ENCODE data around the gene LMF1. TPM values are rescaled to one million over a fixed set of nuclear protein-coding genes. Genes with fewer than 3 reads are reported as not detected.

LMF1 gene
- total RNA-seq, 2 experiments from 2014 or later, result 17.0 to 31.4 TPM

DNA sequence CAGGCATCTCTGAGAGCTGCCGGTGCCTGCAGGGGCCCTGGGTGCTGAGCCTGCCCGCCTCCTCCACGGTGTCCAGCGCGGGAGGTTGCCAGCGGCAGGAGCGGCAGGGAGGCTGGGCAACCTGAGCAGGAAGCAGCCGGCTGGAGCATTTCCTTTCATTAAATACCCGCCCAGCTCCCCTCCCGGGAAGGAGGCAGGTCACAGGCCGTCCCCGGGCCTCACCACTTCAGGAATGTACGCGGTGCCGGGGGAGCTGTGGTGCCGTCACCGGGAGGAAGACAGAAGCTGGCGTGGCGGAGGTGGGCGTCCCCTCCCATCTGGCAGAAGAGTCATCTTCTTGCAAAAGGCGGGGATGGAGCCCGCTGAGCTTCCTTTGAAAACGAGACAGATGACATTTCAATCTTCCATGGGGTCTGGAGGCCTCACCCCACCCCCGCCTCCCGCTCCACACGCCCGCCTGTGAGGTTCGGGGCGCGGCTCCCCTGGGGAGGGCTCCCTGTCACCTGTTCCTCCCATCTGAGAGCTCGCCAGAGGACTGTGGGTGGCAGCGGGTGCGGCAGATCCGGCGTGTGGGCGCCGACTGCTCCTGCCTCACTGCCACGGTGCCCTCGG, 26.8 kb upstream of the LMF1 start:
- H3K27ac ChIP-seq (ENCODE audit: low read depth, low read length, poor library complexity, severe bottlenecking), result no peak overlapping the region
- CTCF ChIA-PET (ENCODE audit: unreplicated experiment), result no interaction called here

GRCh38 chr16:996681-997080, 25.9 kb upstream of the LMF1 start:
- no peaks in the 10 kb centered on the region for H3K4me1 ChIP-seq (ENCODE audit: insufficient read depth, low read length, poor library complexity, severe bottlenecking)
- no peaks in the 10 kb centered on the region for H3K36me3 ChIP-seq (ENCODE audit: insufficient read depth, low read length)
- H3K4me2 ChIP-seq (ENCODE audit: low read length), result no peak overlapping the region
- no TSS peak for BruUV-seq (replicated peaks)
- no peak overlapping the region for H3K27ac ChIP-seq (ENCODE audit: low read depth, low read length, poor library complexity, severe bottlenecking)
- no peaks in the 10 kb centered on the region for H3K9me2 ChIP-seq (ENCODE audit: insufficient read depth, low read length)
- ChIA-PET CTCF (ENCODE audit: unreplicated experiment) (interaction anchor here (1.1 kb wide), 1 partner anchor 11 kb away, joined by 3 read pairs; no protein-coding TSS in a partner anchor), POLR2A (no interaction called here)
- TF ChIP-seq EZH2phosphoT487 (IDR thresholded peaks at IDR 0.05; ENCODE audit: borderline replicate concordance, low read depth, low read length) (no peak), CTCF (conservative IDR thresholded peaks at IDR 0.05; ENCODE audit: low read length) (no peak)
- no peaks in the 10 kb centered on the region for H4K20me1 ChIP-seq (ENCODE audit: insufficient read depth, low read length)
- no peak for DNase-seq (ENCODE audit: low spot score)
- no peaks in the 10 kb centered on the region for H3K79me2 ChIP-seq (ENCODE audit: insufficient read depth, low read depth, low read length)
- intact Hi-C loops (cut with micrococcal nuclease; ENCODE audit: unreplicated experiment), result no loop called here
- no peak overlapping the region for H3K4me3 ChIP-seq (ENCODE audit: low read depth, low read length, poor library complexity, severe bottlenecking)
- H3K9me3 ChIP-seq (ENCODE audit: low read length), result no peaks in the 10 kb centered on the region
- H2AFZ ChIP-seq (ENCODE audit: low read length), result no peak overlapping the region

More for the DNA sequence above, 26.8 kb upstream of the LMF1 start:
- POLR2A ChIA-PET, result no interaction called here
- Histone ChIP-seq H3K9me2 (ENCODE audit: insufficient read depth, low read length) (no peaks in the 10 kb centered on the region), H3K36me3 (ENCODE audit: insufficient read depth, low read length) (no peaks in the 10 kb centered on the region), H4K20me1 (ENCODE audit: insufficient read depth, low read length) (no peaks in the 10 kb centered on the region), H3K4me3 (ENCODE audit: low read depth, low read length, poor library complexity, severe bottlenecking) (no peak overlapping the region), H3K4me1 (ENCODE audit: insufficient read depth, low read length, poor library complexity, severe bottlenecking) (no peaks in the 10 kb centered on the region), H3K79me2 (ENCODE audit: insufficient read depth, low read depth, low read length) (no peaks in the 10 kb centered on the region), H3K4me2 (ENCODE audit: low read length) (no peak overlapping the region), H2AFZ (ENCODE audit: low read length) (no peak overlapping the region), H3K9me3 (ENCODE audit: low read length) (no peaks in the 10 kb centered on the region)
- intact Hi-C loops (cut with micrococcal nuclease; ENCODE audit: unreplicated experiment), result no loop called here
- no peak for DNase-seq (ENCODE audit: low spot score)
- TF ChIP-seq EZH2phosphoT487 (IDR thresholded peaks at IDR 0.05; ENCODE audit: borderline replicate concordance, low read depth, low read length), result no peak
- no peak for TF ChIP-seq CTCF (conservative IDR thresholded peaks at IDR 0.05; ENCODE audit: low read length)
- BruUV-seq (replicated peaks), result no TSS peak

DNA sequence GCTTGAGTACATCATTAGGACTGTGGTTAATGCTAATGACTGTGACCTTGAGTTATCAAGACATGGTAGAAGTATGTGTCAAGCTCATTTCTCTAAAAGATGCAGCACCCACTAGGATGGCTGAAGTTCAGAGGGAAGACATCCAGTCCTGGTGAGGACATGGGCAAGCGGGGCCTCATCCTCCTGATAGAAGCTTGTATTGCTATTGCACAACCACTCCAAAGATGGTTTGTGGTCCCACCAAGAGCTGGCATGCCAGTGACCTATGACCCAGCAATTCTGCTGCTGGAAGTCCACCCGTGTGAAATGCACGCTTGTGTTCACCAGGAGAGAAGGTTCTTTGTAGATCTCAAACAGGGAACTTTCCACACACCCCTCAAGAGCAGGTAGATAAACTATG, 25.0 kb upstream of the LMF1 start:
- no TSS peak for BruUV-seq (replicated peaks)
- H3K4me2 ChIP-seq (ENCODE audit: low read length), result no peak overlapping the region
- no peaks in the 10 kb centered on the region for H3K9me3 ChIP-seq (ENCODE audit: low read length)
- H3K79me2 ChIP-seq (ENCODE audit: insufficient read depth, low read depth, low read length), result no peaks in the 10 kb centered on the region
- no peaks in the 10 kb centered on the region for H4K20me1 ChIP-seq (ENCODE audit: insufficient read depth, low read length)
- DNase-seq (ENCODE audit: low spot score), result no peak
- no peaks in the 10 kb centered on the region for H3K4me1 ChIP-seq (ENCODE audit: insufficient read depth, low read length, poor library complexity, severe bottlenecking)
- ChIA-PET CTCF (ENCODE audit: unreplicated experiment) (interaction anchor here (1.1 kb wide), 1 partner anchor 12 kb away, joined by 3 read pairs; no protein-coding TSS in a partner anchor), POLR2A (no interaction called here)
- no peak overlapping the region for H3K27ac ChIP-seq (ENCODE audit: low read depth, low read length, poor library complexity, severe bottlenecking)
- TF ChIP-seq EZH2phosphoT487 (IDR thresholded peaks at IDR 0.05; ENCODE audit: borderline replicate concordance, low read depth, low read length), result no peak
- intact Hi-C loops (cut with micrococcal nuclease; ENCODE audit: unreplicated experiment), result no loop called here
- no peaks in the 10 kb centered on the region for H3K36me3 ChIP-seq (ENCODE audit: insufficient read depth, low read length)
- H2AFZ ChIP-seq (ENCODE audit: low read length), result no peak overlapping the region
- H3K4me3 ChIP-seq (ENCODE audit: low read depth, low read length, poor library complexity, severe bottlenecking), result no peak overlapping the region
- no peaks in the 10 kb centered on the region for H3K9me2 ChIP-seq (ENCODE audit: insufficient read depth, low read length)

Measured in OCI-LY7 (cell line).